Spleen (tissue), 11 donors: ENCODE results near the gene IRF2BP2. TPM values are rescaled to one million over a fixed set of nuclear protein-coding genes. Genes with fewer than 3 reads are reported as not detected.

Experiments used
- DNase-seq: peaks from one replicate; pipeline ENCODE4 v3.0.0-alpha.2; 2020
- H3K27ac ChIP-seq, 8 donors: fragments of 200-600 bp; sonication (generic) in 7 of 8; 1 replicate in 4 of 8; 2 replicates in 4 of 8; pipeline versions ENCODE4 v1.5.0 to v1.8.0; 2016 to 2021; ENCODE audit warnings: inconsistent platforms in 4 of 8, mild to moderate bottlenecking in 4 of 8, moderate library complexity in 1 of 8
- H3K27me3 ChIP-seq, 7 donors: fragments of 200-600 bp; sonication (generic) in 6 of 7; replicated peaks in 1 of 7; 1 replicate in 4 of 7; 2 replicates in 3 of 7; pipeline versions ENCODE4 v1.5.0 to v1.8.0; 2016 to 2021; ENCODE audit warnings: inconsistent platforms in 3 of 7, mild to moderate bottlenecking in 1 of 7
- H3K36me3 ChIP-seq, 6 donors: fragments of 200-600 bp; sonication (generic) in 5 of 6; 1 replicate in 4 of 6; 2 replicates in 2 of 6; pipeline versions ENCODE4 v1.5.0 to v1.8.0; 2016 to 2021; ENCODE audit warnings: inconsistent platforms in 2 of 6
- H3K4me1 ChIP-seq, 6 donors: fragments of 200-600 bp; sonication (generic) in 5 of 6; 1 replicate in 3 of 6; 2 replicates in 3 of 6; pipeline versions ENCODE4 v1.5.0 to v1.8.0; 2016 to 2021; ENCODE audit warnings: inconsistent platforms in 3 of 6
- H3K4me3 ChIP-seq, 8 donors: fragments of 200-600 bp; sonication (generic) in 7 of 8; 1 replicate in 4 of 8; 2 replicates in 4 of 8; pipeline versions ENCODE4 v1.5.0 to v1.8.0; 2016 to 2021; ENCODE audit warnings: inconsistent platforms in 4 of 8, mild to moderate bottlenecking in 4 of 8, moderate library complexity in 2 of 8
- H3K9me3 ChIP-seq, 8 donors: fragments of 200-600 bp; sonication (generic) in 7 of 8; 1 replicate in 4 of 8; 2 replicates in 4 of 8; pipeline versions ENCODE4 v1.5.0 to v1.8.0; 2016 to 2021; ENCODE audit warnings: inconsistent platforms in 4 of 8
- POLR2A ChIP-seq, 3 donors: fragments of 450-650 bp; IDR thresholded peaks; one replicate each; pipeline ENCODE4 v1.5.1; 2017; ENCODE audit warnings: antibody characterized with exemption in 3 of 3, mild to moderate bottlenecking in 1 of 3
- POLR2AphosphoS5 ChIP-seq, 3 donors: sonication (generic); formaldehyde crosslinking; IDR thresholded peaks; one replicate each; pipeline ENCODE4 v1.5.1; 2017; ENCODE audit warnings: antibody characterized with exemption in 3 of 3
- WGBS, 5 donors: extraction: QIAGEN DNeasy Blood & Tissue Kit in 3 of 5; methylation state at CpG; one replicate each; pipeline versions ENCODE4 v1.1.5 to v1.1.7; 2013 to 2018; 5-methylcytosine and 5-hydroxymethylcytosine counted together
- intact Hi-C: fragments of 100-400 bp; cut with DNase I; formaldehyde crosslinking; loops from one replicate; pipeline ENCODE4 v1.15.0; 2023; ENCODE audit warnings: low total_unique reads
- polyA plus RNA-seq, 3 donors: library from polyadenylated mRNA; stranded (reverse); fragments of 200-250 nt; gene quantifications; one replicate each; pipeline ENCODE4 v1.2.1, GENCODE V29; 2013
- total RNA-seq, 7 donors: library from RNA; depleted of rRNA in 3 of 7; stranded (reverse); fragments of >200 nt in 3 of 7; fragmentation: NEBNext Ultra II Directional in 4 of 7; extraction: Animal tissue kit (Norgen Biotek cat#: 25700) in 4 of 7; gene quantifications; one replicate each; pipeline versions ENCODE4 v1.1.0 to v1.2.1, GENCODE V29; 2016 to 2021
- TF ChIP-seq, protein P1 (sequence below), 11 experiments: fragments of 200-600 bp in 7 of 11; fragments of 450-650 bp in 4 of 11; sonication (generic) in 4 of 11; IDR thresholded peaks in 8 of 11; conservative IDR thresholded peaks in 3 of 11; 1 replicate in 7 of 11; 2 replicates in 4 of 11; pipeline versions ENCODE4 v1.4.0 to v1.8.0; 2016 to 2021; ENCODE audit warnings: antibody characterized with exemption in 11 of 11, inconsistent platforms in 4 of 11, mild to moderate bottlenecking in 1 of 11
- donor health status: healthy with polysubstance abuse.
- donor health status: DM: no; HTN: no; CAD: no; lungs with moderate emphysema.
- donor health status: DM: no; HTN: no; CAD: no.
- donor health status: Bipolar disorder and iron deficiency.
- donor health status: healthy.
- donor health status: DM: no; HTN: no; CAD: no.
- donor health status: DM: yes; HTN: yes; CAD: no.

The IRF2BP2 gene
- total and polyA plus RNA-seq, 10 donors, result 39.1 to 109 (median 60.3) TPM

DNA sequence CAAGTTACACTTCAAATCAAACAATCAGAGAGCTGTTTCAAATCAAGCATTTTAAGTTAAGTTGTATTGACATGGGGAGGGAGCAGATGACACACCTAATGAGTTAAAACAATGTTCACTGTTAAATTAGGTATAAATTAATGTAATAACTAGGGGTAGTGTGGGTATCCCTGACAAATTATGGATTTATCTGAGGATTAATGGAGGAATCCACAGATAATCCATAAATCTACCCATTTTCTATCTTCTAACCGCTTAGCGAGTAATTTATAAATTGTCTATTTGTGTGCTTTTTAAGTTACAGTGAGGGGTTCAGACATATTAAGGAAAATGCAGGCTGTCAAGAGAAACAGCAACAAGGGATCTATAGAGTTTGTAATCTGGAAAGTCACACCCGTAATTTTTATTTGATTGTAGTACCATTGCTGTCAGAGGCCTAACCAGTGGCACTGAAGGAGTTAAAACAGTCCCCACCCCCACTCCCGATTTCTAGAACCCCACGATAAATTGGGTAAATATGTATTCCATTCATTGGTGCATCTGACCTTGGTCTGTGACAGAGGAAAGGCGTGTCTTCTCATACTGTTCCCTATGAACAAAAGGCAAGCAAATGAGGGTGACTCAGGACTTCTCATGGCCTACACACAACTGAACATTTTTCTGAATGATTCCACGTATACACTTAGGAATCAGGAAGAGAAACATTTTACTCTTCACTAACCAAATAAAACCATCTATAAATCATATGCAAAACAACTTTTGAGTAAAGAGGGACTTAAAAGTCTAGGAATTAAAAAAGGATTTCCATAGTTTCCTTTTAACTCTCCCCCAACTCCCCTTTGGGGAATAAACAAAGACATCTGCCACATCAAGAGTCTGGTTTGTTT, 7.4 kb downstream of the IRF2BP2 start:
- WGBS, 5 donors, result 36 to 44% (median 39%) methylated on average over 7 of the region's 7 CpGs
- peaks cover 66 to 98% (median 91%) of the 10 kb centered on the region in 6 donors for H3K4me1 ChIP-seq
- intact Hi-C loops, result no loop called here
- no peaks in the 10 kb centered on the region for H3K9me3 ChIP-seq
- peak overlapping the region in 1 of 8 donors; percentile 89 for H3K4me3 ChIP-seq
- H3K27ac ChIP-seq, result peak overlapping the region; percentile 97 to 100 (median 100)
- TF ChIP-seq, protein P1, sequence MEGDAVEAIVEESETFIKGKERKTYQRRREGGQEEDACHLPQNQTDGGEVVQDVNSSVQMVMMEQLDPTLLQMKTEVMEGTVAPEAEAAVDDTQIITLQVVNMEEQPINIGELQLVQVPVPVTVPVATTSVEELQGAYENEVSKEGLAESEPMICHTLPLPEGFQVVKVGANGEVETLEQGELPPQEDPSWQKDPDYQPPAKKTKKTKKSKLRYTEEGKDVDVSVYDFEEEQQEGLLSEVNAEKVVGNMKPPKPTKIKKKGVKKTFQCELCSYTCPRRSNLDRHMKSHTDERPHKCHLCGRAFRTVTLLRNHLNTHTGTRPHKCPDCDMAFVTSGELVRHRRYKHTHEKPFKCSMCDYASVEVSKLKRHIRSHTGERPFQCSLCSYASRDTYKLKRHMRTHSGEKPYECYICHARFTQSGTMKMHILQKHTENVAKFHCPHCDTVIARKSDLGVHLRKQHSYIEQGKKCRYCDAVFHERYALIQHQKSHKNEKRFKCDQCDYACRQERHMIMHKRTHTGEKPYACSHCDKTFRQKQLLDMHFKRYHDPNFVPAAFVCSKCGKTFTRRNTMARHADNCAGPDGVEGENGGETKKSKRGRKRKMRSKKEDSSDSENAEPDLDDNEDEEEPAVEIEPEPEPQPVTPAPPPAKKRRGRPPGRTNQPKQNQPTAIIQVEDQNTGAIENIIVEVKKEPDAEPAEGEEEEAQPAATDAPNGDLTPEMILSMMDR (IDR thresholded peaks at IDR 0.05 in 8 of 11, conservative IDR thresholded peaks at IDR 0.05 in 3 of 11), result no peak
- TF ChIP-seq POLR2AphosphoS5 (IDR thresholded peaks at IDR 0.05), result peak in 1 of 3 donors; percentile 84
- no peak for TF ChIP-seq POLR2A (IDR thresholded peaks at IDR 0.05)
- peaks cover 0 to 47% (median 8%) of the 10 kb centered on the region in 6 donors for H3K36me3 ChIP-seq
- no peaks in the 10 kb centered on the region for H3K27me3 ChIP-seq
- no peak for DNase-seq

DNA sequence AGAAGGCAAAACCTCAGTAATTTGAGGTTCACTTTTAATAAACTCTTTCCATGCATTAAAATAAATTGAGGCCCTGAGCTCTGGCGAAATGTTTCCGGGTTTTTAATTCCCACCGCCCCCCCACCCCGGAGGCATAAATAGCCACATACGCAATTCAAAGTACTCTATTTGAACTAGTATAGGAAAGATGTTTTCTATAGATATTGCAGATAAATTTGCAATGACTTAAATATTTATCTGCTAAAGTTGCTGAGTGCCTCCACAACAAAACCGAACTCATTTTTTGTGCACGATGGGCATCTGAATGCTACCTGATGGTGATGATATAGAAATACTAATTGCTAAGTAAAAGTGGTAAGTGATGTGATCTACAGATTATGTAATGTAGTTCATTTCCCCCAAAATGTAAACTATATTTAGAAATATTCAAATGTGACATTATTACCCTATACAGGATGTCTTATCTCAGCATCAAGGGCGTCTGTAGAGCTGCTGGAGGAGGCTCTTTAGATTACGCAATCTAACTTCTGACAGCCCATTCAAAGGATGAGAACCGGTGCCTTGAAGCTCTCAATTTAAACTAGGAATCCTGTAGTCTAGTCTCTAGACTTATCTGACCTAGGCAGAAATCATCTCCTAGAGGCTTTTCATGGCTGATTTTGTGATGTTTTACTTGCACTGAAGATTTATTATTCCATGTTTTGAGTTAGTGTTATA, 8.5 kb downstream of the IRF2BP2 start:
- 10 to 28% (median 14%) methylated on average over 10 of the region's 10 CpGs for WGBS, 5 donors
- Histone ChIP-seq H3K9me3 (no peaks in the 10 kb centered on the region), H3K36me3 (peaks cover 0 to 36% (median 0%) of the 10 kb centered on the region in 6 donors), H3K27ac (peak overlapping the region; percentile 91 to 100 (median 100)), H3K4me3 (peak overlapping the region in 2 of 8 donors; percentile 54 to 72), H3K27me3 (no peaks in the 10 kb centered on the region), H3K4me1 (peaks cover 61 to 87% (median 79%) of the 10 kb centered on the region in 6 donors)
- intact Hi-C loops, result no loop called here
- no peak for DNase-seq
- TF ChIP-seq, protein P1 (IDR thresholded peaks at IDR 0.05 in 8 of 11, conservative IDR thresholded peaks at IDR 0.05 in 3 of 11), result no peak
- TF ChIP-seq POLR2A (IDR thresholded peaks at IDR 0.05), result no peak
- no peak for TF ChIP-seq POLR2AphosphoS5 (IDR thresholded peaks at IDR 0.05)

DNA sequence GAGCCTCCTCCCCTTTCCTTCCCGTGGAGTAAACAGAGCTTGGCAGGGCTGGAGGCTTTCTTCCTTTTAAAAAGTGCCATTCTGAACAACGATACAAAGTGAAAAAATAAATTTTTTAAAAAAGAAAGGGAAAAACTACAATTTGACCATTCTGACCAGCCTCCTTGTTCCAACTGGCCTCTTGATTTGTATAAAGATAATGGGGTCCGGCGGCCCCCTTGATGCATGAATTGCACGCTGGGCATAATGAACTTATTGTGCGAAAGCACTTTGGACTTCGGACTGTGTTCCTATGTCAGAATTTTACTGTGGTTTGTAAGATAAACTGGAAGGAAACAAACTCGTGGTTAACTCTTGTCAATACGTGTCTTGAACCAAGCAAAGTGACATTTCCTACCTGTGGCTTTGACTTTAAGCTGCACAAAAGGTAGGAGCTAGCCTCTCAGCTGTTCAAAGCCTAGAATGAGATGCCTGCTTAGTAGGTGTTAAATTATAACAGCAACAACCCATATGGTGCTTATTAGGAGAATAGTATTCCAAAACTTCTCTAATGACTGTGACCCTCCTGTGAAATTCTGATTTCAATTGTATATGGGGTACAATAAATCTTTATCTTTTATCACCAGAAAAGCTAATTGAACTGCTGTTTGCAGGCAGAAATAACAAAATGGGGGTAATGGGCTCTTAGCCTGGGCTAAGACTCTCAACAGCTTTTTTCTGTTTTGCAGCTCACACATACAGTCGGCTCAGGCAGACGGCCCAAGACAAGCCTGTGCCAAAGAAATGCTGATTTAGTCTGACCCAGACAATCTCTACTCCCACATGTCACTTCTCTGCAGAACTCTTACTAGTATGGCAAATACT, 9.3 kb downstream of the IRF2BP2 start:
- H3K4me1 ChIP-seq, result peaks cover 61 to 79% (median 72%) of the 10 kb centered on the region in 6 donors
- TF ChIP-seq POLR2A (IDR thresholded peaks at IDR 0.05) (no peak), POLR2AphosphoS5 (IDR thresholded peaks at IDR 0.05) (no peak)
- TF ChIP-seq, protein P1 (IDR thresholded peaks at IDR 0.05 in 8 of 11, conservative IDR thresholded peaks at IDR 0.05 in 3 of 11), result no peak
- 5 to 7% (median 7%) methylated on average over 11 of the region's 11 CpGs for WGBS, 5 donors
- H3K36me3 ChIP-seq, result peaks cover 0 to 28% (median 0%) of the 10 kb centered on the region in 6 donors
- no peak for DNase-seq
- peak overlapping the region; percentile 50 to 72 (median 58) for H3K4me3 ChIP-seq
- H3K9me3 ChIP-seq, result no peaks in the 10 kb centered on the region
- no peaks in the 10 kb centered on the region for H3K27me3 ChIP-seq
- H3K27ac ChIP-seq, result peak overlapping the region; percentile 91 to 100 (median 100)
- intact Hi-C loops, result no loop called here
